Fibroblast of peridontal ligament (primary cell): ENCODE measurements around the gene CXorf49B.

ENCODE experiments used
- DNase-seq: peaks from one replicate; pipeline ENCODE4 v3.0.0-alpha.2; 2010; ENCODE audit errors: extremely low read depth

CXorf49B gene

GRCh38 chrX:71815906-71816156 is 52.7 kb downstream of the CXorf49B start:
- DNase-seq = no peak
